SIG-M5 treated with dmso at 0.1 percent for 504 hours (cell line): ENCODE measurements around the gene ERC2.
A peak's percentile ranks its signal among the peaks of the same experiment; 100 is the strongest.

ENCODE experiments used
- DNase-seq: peaks from one replicate; lab custom pipeline; 2025; ENCODE audit not compliant: unreplicated experiment; lab: John Stamatoyannopoulos, UW

The ERC2 gene

DNA sequence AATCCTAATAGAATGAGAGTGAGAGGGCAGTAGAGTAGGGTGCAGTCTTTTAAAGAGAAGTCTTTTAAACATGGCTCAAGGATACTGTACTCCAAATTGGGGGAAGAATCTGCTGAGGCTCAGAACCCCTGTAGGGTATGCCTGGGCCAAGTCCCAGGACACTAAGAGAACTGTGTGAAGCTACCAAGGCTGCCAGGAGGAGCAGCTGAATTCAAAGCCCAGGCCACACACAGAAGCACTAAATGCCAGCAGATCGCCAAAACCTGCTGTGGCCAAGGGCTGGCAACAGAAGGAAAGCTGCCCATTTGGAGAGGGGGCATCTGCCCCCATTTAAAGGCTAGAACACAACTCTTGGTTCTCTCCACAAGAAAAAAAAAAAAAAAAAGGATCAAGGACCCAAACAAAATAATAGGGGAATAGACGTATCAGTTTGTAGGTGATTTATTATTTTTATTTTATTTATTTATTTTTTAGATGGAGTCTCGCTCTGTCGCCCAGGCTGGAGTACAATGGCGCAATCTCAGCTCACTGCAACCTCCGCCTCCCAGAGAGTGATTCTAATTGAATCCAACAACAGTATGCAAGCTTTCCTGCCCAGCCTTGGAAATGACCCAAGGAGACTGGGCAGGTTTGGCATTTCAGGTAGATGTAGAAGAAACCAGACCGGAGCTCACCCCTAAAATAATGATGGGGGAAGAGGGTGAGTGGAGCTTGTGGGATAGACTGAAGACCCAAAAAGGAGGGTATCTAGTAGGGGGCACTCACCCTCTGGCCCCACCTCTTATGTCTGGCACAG lies 702.2 kb downstream of the ERC2 start:
- DNase-seq: no peak

DNA sequence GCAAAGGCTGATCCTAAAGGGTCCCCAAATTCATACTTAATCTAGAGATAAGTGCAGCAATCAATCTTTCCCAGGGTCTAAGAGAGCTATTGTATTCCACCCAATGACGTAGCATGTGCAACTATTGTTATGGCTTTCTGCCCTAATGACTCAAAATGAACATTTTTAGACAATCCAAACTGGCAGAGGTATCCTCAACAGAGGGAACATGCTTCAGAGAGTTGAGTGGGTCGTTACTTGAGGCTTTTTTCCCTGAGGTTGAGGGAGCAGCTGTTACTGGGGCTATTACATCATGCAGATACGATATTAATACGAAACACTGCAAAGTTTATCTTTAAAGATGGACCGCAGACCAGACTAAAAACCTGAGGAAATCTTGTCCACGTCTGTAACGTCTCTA lies 702.9 kb downstream of the ERC2 start:
- no peak for DNase-seq

DNA sequence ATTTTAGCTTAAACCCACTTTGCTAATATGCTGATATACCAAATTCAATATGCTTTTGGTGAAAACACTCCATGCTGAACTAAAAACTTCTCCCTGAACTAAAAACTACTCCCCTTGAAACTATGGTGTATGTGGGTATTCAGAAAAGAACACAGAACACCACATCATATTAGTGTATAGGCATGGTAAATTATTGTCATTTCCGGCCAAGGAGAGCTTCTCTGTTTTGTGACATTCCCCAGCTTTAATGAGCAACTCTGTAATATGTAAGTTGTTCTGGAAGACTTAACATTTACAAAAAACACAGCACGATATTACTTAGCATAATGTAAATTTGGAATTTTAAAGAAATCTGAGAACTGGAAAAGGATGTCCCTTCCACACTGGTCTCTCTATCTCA lies 711.3 kb downstream of the ERC2 start:
- no peak for DNase-seq

DNA sequence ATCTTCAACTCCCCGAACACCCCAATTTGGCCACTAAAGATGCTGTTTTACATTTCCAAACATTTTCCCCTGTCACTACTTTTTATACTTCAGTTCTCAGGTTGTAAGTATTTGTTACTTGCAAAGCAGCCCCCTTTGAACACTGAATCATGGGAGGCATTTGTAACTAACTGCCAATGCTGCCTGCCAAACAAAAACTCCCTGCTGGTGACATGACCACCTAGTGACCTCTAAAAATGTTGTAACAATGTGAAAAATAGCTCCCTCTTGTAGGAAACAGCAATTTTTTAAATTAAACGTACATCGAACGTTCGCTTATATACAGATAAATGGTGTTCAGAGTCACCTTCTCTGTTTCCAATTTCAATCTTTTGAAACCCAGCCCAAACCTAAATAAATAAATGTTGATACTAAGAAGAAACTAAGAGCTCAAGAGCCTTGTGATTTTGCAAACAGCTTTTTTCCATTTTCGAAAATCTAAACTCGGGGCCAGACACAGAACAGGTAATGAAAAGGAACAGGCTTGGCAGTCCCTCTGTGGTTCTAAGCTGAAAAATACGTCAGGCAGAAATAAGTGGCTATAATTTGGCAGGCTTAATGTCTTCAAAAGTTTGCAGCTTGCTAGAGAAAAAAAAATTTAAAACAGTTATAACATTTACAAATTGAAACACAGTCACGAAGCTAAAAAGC lies 712.6 kb downstream of the ERC2 start:
- no peak for DNase-seq

DNA sequence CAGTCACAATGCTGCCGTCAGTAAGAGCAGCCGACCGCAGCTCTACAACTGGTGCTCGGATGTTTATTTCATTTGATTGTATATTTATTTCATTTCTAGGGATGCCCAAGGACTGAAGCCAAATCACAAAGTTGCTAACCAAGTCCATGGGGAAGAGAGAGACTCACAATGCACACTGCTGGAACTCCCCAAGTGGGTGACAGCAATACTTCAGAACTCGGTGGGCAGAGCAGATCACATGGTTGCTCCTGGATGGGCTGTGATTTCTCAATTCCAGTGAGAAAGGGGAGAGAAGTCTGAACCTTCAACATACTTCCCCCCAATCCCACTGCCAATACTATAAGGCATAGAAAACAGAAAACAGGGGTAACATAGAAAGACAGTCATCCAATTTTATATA lies 715.4 kb downstream of the ERC2 start:
- DNase-seq: no peak

DNA sequence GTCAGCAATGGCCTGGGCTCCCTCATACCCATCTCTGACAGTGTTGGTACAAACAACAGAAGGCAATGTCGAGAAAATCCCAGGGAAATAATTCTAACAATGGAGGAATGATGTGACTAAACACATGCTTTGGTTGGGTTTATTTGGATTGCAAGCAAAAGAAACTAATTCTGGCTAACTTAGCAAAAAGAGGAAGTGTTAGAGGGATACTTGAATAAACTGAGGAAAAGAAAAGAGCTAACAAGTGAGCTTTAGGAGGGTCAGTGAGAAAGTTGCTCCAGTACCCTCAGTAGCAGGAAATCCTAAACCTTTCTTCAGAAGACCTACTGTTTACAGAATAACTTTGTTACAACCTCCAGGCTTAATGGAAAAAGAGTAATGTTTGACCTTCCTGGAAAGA lies 716.5 kb downstream of the ERC2 start:
- DNase-seq: no peak

DNA sequence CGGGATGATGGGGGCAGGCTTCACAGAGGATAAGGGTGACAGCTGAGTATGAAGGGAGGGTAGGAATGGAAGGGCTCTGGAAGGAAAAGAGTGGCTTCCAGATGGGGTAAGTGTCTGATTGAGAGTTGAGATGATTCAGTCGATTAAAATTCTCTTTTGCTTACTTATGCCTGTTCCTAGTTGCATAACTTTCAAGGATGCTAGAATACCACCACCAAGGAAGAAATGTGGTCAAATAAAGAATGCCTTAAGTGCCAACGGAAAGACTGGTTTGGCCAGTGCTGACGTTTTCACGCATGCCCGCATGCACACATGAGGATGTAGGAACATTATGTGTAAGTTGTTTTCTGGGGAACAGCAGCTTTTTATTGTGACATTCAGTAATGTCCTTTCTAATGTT lies 717.7 kb downstream of the ERC2 start:
- peak; percentile 26 for DNase-seq

DNA sequence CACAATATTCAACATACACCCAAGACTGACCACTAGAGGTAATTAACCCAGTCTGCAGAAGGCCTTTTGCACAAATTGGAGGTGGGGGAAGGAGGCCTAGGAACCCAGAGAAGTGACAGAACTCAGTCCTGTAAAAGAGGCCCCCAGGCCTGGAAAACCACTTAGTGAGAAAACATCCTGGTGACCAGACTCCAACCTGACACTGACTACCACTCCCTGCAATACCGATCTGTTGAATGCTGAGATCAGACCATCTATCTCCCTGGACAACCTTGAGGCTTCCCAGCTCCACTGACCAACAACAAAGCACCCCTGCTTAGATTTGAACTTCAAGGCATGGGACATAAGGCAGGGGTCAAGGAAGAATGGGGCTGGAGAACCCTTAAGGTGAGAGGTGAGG lies 719.2 kb downstream of the ERC2 start:
- no peak for DNase-seq

DNA sequence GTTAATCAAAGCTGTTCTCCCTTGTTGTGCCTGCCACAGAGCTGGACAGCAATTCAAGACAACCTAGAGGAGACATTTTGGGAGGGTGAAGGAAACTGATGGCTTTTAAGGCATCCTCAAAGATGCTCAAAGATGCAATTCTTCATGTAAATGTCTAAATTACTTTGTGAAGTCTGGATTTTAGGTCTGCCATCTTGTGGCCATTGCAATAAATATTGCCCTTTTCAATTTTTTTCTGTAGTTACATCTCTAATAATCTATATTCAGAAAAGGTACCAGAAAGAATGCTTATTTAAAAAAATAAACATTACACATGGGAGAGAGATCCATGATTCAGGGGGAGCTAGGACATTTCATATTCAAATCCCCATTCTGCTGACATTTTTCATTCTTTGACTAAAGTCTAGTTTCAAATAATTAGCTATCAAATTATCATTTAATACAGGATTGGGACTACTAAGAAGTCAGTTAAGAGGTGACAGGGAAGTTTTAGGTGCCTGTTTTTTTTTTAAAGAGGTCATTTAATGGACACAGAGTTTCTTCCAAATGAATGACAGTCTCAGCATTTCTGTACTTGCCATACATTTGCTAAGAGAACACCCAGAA lies 721.4 kb downstream of the ERC2 start:
- DNase-seq: no peak

DNA sequence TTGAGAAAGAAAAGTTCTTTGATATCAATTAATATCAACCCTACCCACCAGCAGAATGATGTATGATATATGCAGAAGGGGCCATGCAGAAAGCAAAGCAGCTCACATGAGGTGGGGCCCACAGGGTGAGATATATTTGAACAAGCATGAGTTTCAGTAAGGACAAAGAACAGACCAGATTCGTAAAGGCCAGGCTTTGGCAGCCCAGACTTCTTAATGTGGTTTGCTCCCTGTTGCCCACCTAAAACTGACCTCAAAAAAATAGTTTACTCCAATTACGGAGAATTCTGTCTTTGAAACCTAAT lies 725.5 kb downstream of the ERC2 start:
- DNase-seq: no peak

DNA sequence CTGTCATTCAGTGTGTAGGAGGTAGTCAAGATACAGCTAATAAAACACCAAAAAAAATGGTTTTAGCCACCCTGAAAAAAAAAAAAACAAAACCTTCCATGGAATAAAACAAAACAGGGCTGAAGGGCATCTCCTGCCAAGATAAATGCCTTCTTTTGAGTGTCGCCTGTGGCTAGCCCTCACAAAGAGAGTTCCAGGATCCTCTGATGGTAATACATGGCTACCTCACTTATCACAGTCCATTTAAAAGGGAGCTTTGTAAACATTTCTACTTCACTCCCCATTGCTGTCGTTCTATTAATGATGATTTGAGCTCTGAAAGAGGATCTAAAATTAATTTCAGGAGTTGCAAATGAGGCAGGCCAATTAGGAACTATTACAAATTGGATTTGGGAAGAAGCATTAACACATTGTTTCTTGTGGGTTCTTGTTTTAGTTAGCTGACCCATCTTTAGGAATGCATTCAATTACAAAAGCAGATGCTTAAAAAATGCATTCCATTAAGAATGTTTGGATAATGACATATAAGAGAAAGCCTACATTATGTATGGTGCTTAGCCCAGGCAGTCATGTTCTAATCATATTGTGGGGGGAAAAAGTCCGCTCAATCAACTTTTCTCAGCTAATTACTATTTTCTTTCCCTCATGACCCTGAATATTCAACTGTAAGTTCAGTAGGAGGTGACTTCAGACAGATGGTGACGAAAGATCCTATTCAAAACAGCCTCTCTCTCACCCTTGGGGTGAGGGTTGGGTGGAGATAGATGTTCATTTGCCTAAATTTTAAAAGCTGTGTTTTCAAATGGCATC lies 726.0 kb downstream of the ERC2 start:
- DNase-seq: no peak

DNA sequence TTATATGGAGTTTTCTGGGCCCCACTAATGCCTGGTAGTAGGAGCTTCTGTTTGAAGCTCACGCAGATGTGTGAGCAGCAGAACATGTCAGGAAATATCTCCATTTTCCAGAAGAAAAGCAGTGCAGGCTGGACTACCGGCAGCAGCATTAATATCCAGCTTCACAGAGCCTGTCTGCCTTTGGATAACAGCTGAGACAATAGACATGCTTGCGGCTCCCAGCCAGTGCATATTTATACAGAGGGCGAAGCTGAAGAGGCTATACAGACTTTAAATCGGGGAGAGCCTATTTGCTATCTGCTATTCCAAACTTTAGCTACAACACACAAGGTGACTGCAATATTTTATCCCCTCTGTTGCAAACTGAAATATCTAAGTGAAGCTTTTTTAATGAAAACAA lies 731.1 kb downstream of the ERC2 start:
- no peak for DNase-seq

DNA sequence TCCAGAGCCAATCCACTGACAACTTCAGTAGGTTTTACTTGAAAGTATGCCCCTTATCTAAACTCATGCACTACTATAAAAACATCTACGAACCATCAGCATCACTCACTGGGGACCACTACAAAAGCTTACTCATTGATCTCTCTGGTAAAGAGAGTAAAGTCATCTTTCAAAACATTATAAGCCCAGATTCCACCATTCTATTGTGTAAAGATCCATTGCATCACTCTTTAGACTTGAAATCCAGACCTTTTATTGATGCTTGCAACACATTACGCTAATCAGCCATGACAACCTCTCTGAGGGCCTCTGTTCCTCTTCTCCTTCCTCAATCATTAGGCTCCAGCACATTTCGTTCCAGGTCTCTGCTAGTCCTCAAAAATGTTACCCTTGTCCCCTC lies 732.3 kb downstream of the ERC2 start:
- DNase-seq: peak; percentile 45

DNA sequence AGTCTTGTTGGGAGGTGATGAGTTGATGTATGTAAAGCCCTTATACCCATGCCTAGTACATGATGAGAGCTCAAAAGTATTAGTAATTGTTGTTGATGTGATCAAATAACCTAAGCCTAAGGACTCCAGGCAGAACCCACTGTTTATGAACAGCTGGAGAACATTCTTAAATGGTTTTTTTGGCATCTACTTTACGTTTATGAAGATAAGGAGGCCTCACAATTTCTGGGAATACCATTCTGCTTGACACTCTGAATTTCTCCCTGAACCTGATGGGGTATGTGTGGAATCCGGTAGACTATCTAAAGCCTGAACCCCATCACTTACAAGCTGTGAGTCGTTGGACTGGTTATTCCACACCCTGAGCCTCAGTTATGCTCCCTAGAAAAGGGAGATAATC lies 736.5 kb downstream of the ERC2 start:
- DNase-seq: no peak

DNA sequence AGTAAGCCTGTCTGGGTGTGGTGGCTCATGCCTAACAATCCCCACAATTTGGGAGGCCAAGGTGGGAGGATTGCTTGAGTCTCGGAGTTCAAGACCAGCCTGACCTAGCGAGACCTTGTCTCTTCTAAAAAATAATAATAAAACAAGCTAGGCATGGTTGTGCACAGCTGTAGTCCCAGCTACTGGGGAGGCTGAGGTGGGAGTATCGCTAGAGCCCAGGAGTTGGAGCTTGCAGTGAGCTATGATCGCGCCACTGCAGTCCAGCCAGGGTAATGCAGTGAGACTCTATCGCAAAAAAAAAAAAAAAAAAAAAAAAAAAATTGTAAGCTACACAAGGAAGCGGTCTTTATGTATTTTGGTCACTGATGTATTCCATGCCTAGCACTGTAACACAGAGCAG lies 738.7 kb downstream of the ERC2 start:
- DNase-seq: no peak

DNA sequence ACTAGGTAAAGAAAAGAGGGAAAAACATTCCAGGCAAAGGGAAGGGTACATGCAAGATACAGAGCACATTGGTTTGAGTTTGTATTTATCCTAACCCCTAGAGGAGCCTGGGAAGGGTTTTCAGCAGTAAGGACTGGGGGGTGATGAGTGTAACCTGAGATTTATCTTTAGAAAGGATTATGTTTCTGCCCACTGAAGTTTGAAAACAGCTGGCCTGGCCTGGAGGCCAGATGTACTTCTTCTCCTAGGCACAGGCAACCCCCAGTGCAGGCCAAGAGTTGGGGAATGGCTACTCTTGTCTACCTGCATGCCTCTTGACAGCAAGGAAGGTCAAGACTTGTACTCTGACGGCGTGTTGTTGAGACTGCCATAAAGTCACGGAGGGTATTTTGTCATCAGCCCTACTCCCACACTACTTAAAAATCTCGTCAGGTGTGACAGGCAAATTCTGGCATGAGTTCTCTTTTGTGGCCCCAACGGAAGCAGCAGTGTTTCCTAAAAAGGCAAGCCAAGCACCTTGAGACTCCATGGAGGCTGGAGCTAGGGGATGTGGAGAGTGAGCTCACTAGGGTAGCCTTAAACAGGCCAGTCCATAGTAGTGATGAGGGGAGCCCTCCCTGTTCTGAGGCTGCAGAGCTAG lies 739.7 kb downstream of the ERC2 start:
- DNase-seq: no peak

DNA sequence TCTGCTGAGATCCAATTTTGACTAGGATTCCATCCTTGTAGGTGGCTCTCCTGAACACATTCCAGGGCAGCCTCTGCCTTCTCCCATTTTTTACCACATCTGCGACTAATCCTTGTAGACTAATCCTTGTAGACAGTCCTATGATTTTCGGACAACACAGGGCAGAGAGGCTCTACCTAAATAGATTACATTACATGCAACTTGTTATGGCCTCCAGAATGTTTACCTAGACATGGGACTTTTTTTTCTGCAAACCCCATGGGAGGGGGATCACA lies 741.8 kb downstream of the ERC2 start:
- no peak for DNase-seq

DNA sequence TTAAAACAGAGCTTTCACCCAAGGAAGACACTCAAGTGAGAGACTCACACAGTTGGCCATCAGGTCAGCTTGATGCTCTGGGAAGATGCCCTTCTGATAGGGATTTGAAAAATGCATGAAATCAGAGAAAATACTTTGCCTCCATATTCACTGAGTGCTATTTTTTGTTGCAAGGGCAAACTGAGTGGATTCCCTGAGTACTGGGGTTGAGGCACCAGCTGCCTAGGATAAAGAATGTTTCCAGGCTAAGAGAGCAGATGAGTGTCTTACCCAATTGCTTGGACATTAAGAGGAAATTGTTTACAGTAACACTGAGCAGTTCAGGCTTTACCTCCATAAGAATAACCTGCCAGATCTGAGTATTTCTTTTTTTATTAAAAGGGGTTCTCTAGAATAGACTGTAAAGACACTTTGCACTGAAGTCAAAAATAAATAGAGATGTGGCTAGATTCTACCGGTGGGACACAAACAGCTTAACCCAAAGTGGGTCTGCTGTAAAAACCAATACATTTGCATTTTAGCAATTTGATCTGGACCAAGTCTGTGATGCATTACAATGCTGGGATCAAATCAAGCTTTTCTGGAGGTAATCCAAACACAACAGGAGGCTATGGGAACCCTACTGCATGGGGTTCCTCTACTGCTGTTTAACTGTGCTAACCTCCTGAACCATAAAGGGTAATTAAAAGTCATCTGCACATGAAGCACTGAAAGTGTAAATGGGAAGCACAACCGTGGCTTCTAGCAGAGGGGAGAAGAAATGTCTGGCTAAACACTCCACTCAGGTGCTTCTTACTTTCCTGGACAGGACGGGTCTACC lies 742.4 kb downstream of the ERC2 start:
- DNase-seq: no peak

DNA sequence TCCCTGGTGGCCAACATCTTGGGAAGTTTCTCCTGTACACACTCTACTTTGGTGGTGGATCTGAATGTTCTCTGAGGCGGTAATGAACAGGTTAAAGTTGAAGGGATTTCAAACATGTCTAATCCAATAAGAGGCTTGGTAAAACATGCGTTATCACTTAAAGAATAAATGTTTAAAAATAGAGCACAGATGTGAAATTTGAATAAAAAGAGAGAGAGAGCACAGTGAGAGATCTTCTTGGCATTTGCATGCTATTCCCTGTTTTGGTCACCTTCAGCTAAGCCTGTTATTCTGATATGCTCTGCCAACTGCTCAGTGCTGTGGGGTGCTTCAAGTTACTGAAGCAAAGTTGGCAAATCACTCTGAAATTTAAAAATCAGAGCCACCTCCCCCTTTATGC lies 743.4 kb downstream of the ERC2 start:
- no peak for DNase-seq

DNA sequence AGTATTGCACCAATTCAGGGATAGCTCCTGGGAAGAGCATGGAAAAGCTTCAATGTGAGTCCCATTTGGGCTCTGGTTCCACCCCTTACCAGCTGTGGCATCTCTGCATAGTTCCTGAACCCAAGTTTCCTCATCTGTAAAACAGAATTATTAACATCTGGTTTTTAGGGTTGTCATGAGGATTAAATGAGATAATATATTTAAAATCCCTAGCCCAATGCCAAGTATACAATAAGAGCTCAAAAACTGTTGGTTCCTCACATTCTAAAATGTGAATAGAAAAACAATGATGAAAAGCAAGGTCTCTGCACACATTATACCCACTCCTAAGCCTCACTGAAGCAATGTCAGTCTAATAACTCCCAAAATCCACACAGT lies 743.9 kb downstream of the ERC2 start:
- DNase-seq: no peak
